GM13977 (cell line): ENCODE data around the gene USP24.
A peak's percentile ranks its signal among the peaks of the same experiment; 100 is the strongest.

ENCODE experiments used
- DNase-seq: peaks from one replicate; pipeline ENCODE4 v3.0.0; 2012; ENCODE audit warnings: low spot score
- CTCF ChIP-seq: IDR thresholded peaks from 2 replicates; pipeline ENCODE4 v1.5.1; 2012; ENCODE audit warnings: mild to moderate bottlenecking, control low read depth; ENCODE audit not compliant: insufficient read depth; ENCODE audit errors: extremely low read depth, missing control alignments
- in situ Hi-C: fragments of 300-500 bp; cut with MboI; formaldehyde crosslinking; loops from one replicate; pipeline ENCODE4 v1.12.0; 2022; ENCODE audit warnings: low sequenced_read_pairs, low pct_unique_long_range_greater_than_20kb, mixed read lengths, inconsistent platforms; ENCODE audit not compliant: unreplicated experiment

Gene USP24

GRCh38 chr1:55144886-55145285, 70.3 kb downstream of the USP24 start:
- DNase-seq = no peak
- in situ Hi-C loops = loop anchor here (5.0 kb wide), 1 partner anchor 132 kb away; no protein-coding TSS in a partner anchor
- no peak for TF ChIP-seq CTCF

- DNase-seq = no peak
- peak; percentile 26 for TF ChIP-seq CTCF
- in situ Hi-C loops = no loop called here
These were observed 71.5 kb downstream of the USP24 start for GRCh38 chr1:55143684-55144083.

- in situ Hi-C loops = no loop called here
- no peak for DNase-seq
- no peak for TF ChIP-seq CTCF
These were observed 73.8 kb downstream of the USP24 start for GRCh38 chr1:55141295-55141893.

GRCh38 chr1:55140546-55140983, 74.6 kb downstream of the USP24 start:
- peak; percentile 77 for TF ChIP-seq CTCF
- DNase-seq = peak; percentile 34
- in situ Hi-C loops = no loop called here

- TF ChIP-seq CTCF = no peak
These were observed 75.0 kb downstream of the USP24 start for GRCh38 chr1:55140137-55140536.

GRCh38 chr1:55138823-55139222, 76.3 kb downstream of the USP24 start:
- DNase-seq = no peak
- in situ Hi-C loops = no loop called here
- no peak for TF ChIP-seq CTCF

More at GRCh38 chr1:55140137-55140536, 75.0 kb downstream of the USP24 start:
- DNase-seq = no peak
- in situ Hi-C loops = no loop called here
